PFSK-1 (cell line): ENCODE results near the gene MITF.

Experiments used
- FOXP2 ChIP-seq: optimal IDR thresholded peaks from 2 replicates; pipeline ENCODE3; 2011; ENCODE audit warnings: borderline replicate concordance, control low read depth, inconsistent platforms; ENCODE audit not compliant: insufficient read depth; ENCODE audit errors: extremely low read length, extremely low read depth
- POLR2AphosphoS5 ChIP-seq: IDR thresholded peaks from 2 replicates; pipeline ENCODE4 v1.6.1; 2012; ENCODE audit warnings: low read depth, mild to moderate bottlenecking, control low read depth, low read length, moderate library complexity
- REST ChIP-seq, 2 experiments: IDR thresholded peaks; 2 replicates each; pipeline versions ENCODE4 v1.6.1 to v1.8.0; 2011 to 2012; ENCODE audit warnings: low read depth in 2 of 2, low read length in 2 of 2, control low read depth in 1 of 2, inconsistent platforms in 1 of 2, mild to moderate bottlenecking in 1 of 2, moderate library complexity in 1 of 2; ENCODE audit not compliant: insufficient read depth in 1 of 2
- SIN3A ChIP-seq: IDR thresholded peaks from 2 replicates; pipeline ENCODE4 v1.6.1; 2012; ENCODE audit warnings: mild to moderate bottlenecking, low read length, moderate library complexity, borderline replicate concordance; ENCODE audit not compliant: insufficient read depth
- TAF1 ChIP-seq: IDR thresholded peaks from 2 replicates; pipeline ENCODE4 v1.6.1; 2012; ENCODE audit warnings: low read length, control low read depth, borderline replicate concordance; ENCODE audit not compliant: insufficient read depth

The MITF gene

DNA sequence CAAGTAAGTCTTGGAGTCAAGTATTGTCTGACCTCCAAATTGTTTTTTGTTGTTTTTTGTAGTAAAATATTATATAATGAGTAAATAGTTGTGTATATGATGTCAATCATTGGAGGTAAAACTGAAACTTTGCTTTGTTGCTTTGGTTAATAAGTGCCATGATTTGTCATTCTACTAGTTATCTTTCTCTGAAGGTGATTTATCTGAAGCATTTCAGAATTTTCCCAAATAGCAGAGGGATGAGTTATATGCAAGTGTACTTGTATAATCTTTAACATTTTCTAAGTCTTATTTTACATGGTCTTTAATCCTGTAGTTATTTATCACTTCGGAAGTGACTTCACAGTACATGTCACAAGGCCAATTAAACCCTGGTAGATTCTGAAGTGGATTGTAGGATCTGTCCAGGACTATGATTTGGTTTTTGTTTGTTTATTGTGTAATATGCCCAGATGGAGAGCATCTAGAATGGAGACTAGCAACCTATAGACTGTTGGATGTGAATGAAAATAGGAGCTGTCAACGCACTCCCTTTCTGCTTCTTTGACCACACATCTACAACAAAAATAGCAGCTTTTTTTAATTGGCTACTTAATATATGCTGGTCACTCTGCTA is 167.2 kb downstream of the MITF start:
- TF ChIP-seq POLR2AphosphoS5 (no peak), SIN3A (no peak), FOXP2 (no peak), REST (IDR thresholded peaks at IDR 0.05; ENCODE audit: insufficient read depth in 1 of 2, low read depth in 2 of 2, low read length in 2 of 2) (no peak), TAF1 (no peak)

DNA sequence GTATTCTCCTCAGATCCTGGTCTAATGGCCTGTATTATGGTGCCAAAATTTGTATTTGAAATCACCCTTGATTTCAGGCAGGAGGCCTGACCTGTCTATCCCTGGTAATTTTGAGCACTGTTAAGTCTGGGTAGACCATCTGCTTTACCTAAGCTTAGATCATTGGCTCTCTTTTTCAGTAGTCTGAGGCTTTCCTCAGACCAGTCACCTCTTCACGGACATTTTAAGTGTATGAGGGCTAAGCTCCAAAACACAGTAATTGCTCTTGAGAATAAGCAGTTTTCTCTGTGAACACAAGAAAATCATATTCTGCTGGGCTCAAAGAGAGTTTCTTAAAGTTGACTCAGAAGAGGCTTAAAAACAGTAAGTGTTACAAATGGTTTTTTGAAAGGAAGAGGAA is 168.3 kb downstream of the MITF start:
- no peak for TF ChIP-seq REST (IDR thresholded peaks at IDR 0.05; ENCODE audit: insufficient read depth in 1 of 2, low read depth in 2 of 2, low read length in 2 of 2)
- TF ChIP-seq SIN3A: no peak
- TF ChIP-seq POLR2AphosphoS5: no peak
- TF ChIP-seq TAF1: no peak
- TF ChIP-seq FOXP2: no peak

DNA sequence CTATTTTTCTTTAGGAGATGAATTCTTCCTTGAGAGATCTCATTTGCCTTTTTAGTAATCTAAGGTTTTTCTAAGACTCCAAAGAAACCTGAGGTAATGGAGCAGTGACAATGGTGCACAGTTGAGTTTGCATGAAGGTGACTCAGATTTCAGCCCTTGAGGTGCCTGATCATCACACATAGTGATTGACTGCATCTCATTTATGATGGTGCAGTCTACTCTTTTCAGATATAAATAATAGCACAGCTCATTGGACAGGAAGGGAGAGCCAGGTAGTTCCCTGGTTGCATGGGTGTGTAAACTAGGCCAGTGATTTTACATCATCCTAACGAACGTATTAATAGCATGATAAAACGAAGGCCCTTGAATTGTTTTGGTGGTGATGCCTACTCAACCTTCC is 174.2 kb downstream of the MITF start:
- TF ChIP-seq FOXP2 (no peak), SIN3A (no peak), REST (IDR thresholded peaks at IDR 0.05; ENCODE audit: insufficient read depth in 1 of 2, low read depth in 2 of 2, low read length in 2 of 2) (no peak), TAF1 (no peak), POLR2AphosphoS5 (no peak)

DNA sequence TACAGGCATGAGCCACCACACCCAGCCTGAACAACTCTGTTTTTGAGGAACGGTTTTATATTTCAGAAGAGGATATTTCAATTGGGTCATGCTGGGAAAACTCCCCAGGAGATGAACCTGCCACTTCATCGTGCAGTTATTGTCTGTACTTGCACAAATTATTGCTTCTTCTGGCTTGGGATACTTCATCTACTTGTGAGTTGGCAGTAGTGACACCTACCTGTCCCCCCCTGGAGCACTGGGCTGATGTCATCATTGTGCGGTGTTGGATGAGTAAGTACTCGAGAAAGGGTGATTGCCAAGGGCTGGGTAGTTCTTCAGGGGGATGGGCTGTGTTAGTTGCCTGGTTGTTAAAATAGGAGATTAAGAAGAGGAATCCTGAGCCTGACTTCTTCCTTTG is 175.1 kb downstream of the MITF start:
- TF ChIP-seq SIN3A (no peak), POLR2AphosphoS5 (no peak), TAF1 (no peak), REST (IDR thresholded peaks at IDR 0.05; ENCODE audit: insufficient read depth in 1 of 2, low read depth in 2 of 2, low read length in 2 of 2) (no peak), FOXP2 (no peak)

- TF ChIP-seq SIN3A: no peak
- TF ChIP-seq POLR2AphosphoS5: no peak
- TF ChIP-seq REST (IDR thresholded peaks at IDR 0.05; ENCODE audit: insufficient read depth in 1 of 2, low read depth in 2 of 2, low read length in 2 of 2): no peak
- no peak for TF ChIP-seq FOXP2
- TF ChIP-seq TAF1: no peak
Observed at GRCh38 chr3:69915726-69916125, 176.5 kb downstream of the MITF start.
